Liver (tissue), 9 donors: ENCODE results near the gene PON2. TPM values are rescaled to one million over a fixed set of nuclear protein-coding genes. Genes with fewer than 3 reads are reported as not detected.

Experiments
- DNase-seq: peaks from one replicate; pipeline ENCODE4 v3.0.0-alpha.2; 2017; ENCODE audit warnings: low spot score
- H3K27ac ChIP-seq, 2 donors: one replicate each; pipeline ENCODE4 v1.7.0; 2013; ENCODE audit warnings: inconsistent platforms in 2 of 2, low read length in 2 of 2, control low read depth in 1 of 2, low read depth in 1 of 2, mild to moderate bottlenecking in 1 of 2
- H3K27me3 ChIP-seq, 4 donors: one replicate each; pipeline versions ENCODE4 v1.6.1 to v1.7.0; 2013; ENCODE audit warnings: low read length in 3 of 4, inconsistent platforms in 1 of 4, mild to moderate bottlenecking in 1 of 4, moderate library complexity in 1 of 4; ENCODE audit not compliant: control insufficient read depth in 4 of 4, insufficient read depth in 4 of 4
- H3K36me3 ChIP-seq, 4 donors: one replicate each; pipeline versions ENCODE4 v1.6.1 to v1.7.0; 2013; ENCODE audit warnings: low read length in 3 of 4, mild to moderate bottlenecking in 3 of 4, low read depth in 1 of 4, moderate library complexity in 1 of 4; ENCODE audit not compliant: control insufficient read depth in 4 of 4, insufficient read depth in 3 of 4
- H3K4me1 ChIP-seq, 4 donors: one replicate each; pipeline versions ENCODE4 v1.6.1 to v1.7.0; 2013; ENCODE audit warnings: low read length in 3 of 4, mild to moderate bottlenecking in 3 of 4, moderate library complexity in 1 of 4; ENCODE audit not compliant: control insufficient read depth in 4 of 4, insufficient read depth in 4 of 4
- H3K4me3 ChIP-seq, 3 donors: one replicate each; pipeline versions ENCODE4 v1.6.1 to v1.7.0; 2013; ENCODE audit warnings: low read length in 3 of 3, control low read depth in 1 of 3, low read depth in 1 of 3, mild to moderate bottlenecking in 1 of 3
- H3K9ac ChIP-seq, 2 donors: one replicate each; pipeline ENCODE4 v1.7.0; 2013; ENCODE audit warnings: low read length in 2 of 2, mild to moderate bottlenecking in 2 of 2, moderate library complexity in 2 of 2, control low read depth in 1 of 2, low read depth in 1 of 2
- H3K9me3 ChIP-seq, 4 donors: one replicate each; pipeline versions ENCODE4 v1.6.1 to v1.7.0; 2013; ENCODE audit warnings: low read length in 3 of 4; ENCODE audit not compliant: control insufficient read depth in 4 of 4
- EGR1 ChIP-seq, 2 donors: IDR thresholded peaks; 2 replicates each; pipeline ENCODE4 v1.6.1; 2016 to 2018; ENCODE audit warnings: antibody characterized with exemption in 2 of 2, low read depth in 2 of 2
- FOXA1 ChIP-seq: IDR thresholded peaks from 2 replicates; pipeline ENCODE4 v1.6.1; 2016; ENCODE audit warnings: antibody characterized with exemption
- FOXA2 ChIP-seq: IDR thresholded peaks from 2 replicates; pipeline ENCODE4 v1.6.1; 2016; ENCODE audit warnings: antibody characterized with exemption
- GABPA ChIP-seq, 2 donors: IDR thresholded peaks in 1 of 2; conservative IDR thresholded peaks in 1 of 2; 2 replicates each; pipeline ENCODE4 v1.6.1; 2016; ENCODE audit warnings: antibody characterized with exemption in 2 of 2, mild to moderate bottlenecking in 1 of 2, moderate library complexity in 1 of 2
- HNF4A ChIP-seq, 2 donors: conservative IDR thresholded peaks; 2 replicates each; pipeline ENCODE4 v1.6.1; 2016; ENCODE audit warnings: antibody characterized with exemption in 2 of 2, mild to moderate bottlenecking in 2 of 2
- HNF4G ChIP-seq: IDR thresholded peaks from 2 replicates; pipeline ENCODE4 v1.6.1; 2016; ENCODE audit warnings: antibody characterized with exemption
- JUND ChIP-seq, 2 donors: IDR thresholded peaks; 2 replicates each; pipeline ENCODE4 v1.6.1; 2016; ENCODE audit warnings: antibody characterized with exemption in 2 of 2
- NR2F2 ChIP-seq: IDR thresholded peaks from 2 replicates; pipeline ENCODE4 v1.6.1; 2016; ENCODE audit warnings: antibody characterized with exemption
- RAD21 ChIP-seq, 2 donors: IDR thresholded peaks; 2 replicates each; pipeline ENCODE4 v1.6.1; 2016; ENCODE audit warnings: antibody characterized with exemption in 2 of 2, mild to moderate bottlenecking in 2 of 2
- RXRA ChIP-seq, 2 donors: IDR thresholded peaks; 2 replicates each; pipeline ENCODE4 v1.6.1; 2017 to 2018; ENCODE audit warnings: antibody characterized with exemption in 2 of 2, mild to moderate bottlenecking in 1 of 2
- YY1 ChIP-seq: IDR thresholded peaks from 2 replicates; pipeline ENCODE4 v1.6.1; 2016; ENCODE audit warnings: antibody characterized with exemption, mild to moderate bottlenecking
- WGBS: extraction: QIAGEN DNeasy Blood & Tissue Kit; methylation state at CpG from one replicate; pipeline ENCODE4 v1.1.7; 2013; 5-methylcytosine and 5-hydroxymethylcytosine counted together
- polyA plus RNA-seq, 2 donors: library from polyadenylated mRNA; stranded (reverse) in 1 of 2; unstranded in 1 of 2; fragments of 200-250 nt in 1 of 2; fragments of >200 nt in 1 of 2; fragmentation: Nextera tagmentation in 1 of 2; extraction: Ambion mirVana in 1 of 2; gene quantifications; one replicate each; pipeline versions ENCODE4 v1.2.1 to v1.2.3, GENCODE V29; 2013 to 2015
- total RNA-seq, 2 donors: library from RNA; depleted of rRNA; stranded (reverse); fragments of >200 nt; gene quantifications; one replicate each; pipeline ENCODE4 v1.2.3, GENCODE V29; 2014
- TF ChIP-seq, protein P1 (sequence below): fragments of 150-350 bp; IDR thresholded peaks from 2 replicates; pipeline ENCODE4 v1.5.1; 2017; ENCODE audit warnings: improper control_type of control experiment, low read depth, low read length; ENCODE audit not compliant: missing input control
- TF ChIP-seq, protein P2 (sequence below): IDR thresholded peaks from 2 replicates; pipeline ENCODE4 v1.6.1; 2016; ENCODE audit warnings: antibody characterized with exemption
- TF ChIP-seq, protein P3 (sequence below): IDR thresholded peaks from 2 replicates; pipeline ENCODE4 v1.6.1; 2016; ENCODE audit warnings: antibody characterized with exemption
- donor health status: healthy.
- donor health status: healthy.
- donor health status: healthy.
- donor health status: healthy.
- donor health status: healthy.

The PON2 gene
- total and polyA plus RNA-seq, 4 donors: 99.1 to 276 (median 169) TPM

DNA sequence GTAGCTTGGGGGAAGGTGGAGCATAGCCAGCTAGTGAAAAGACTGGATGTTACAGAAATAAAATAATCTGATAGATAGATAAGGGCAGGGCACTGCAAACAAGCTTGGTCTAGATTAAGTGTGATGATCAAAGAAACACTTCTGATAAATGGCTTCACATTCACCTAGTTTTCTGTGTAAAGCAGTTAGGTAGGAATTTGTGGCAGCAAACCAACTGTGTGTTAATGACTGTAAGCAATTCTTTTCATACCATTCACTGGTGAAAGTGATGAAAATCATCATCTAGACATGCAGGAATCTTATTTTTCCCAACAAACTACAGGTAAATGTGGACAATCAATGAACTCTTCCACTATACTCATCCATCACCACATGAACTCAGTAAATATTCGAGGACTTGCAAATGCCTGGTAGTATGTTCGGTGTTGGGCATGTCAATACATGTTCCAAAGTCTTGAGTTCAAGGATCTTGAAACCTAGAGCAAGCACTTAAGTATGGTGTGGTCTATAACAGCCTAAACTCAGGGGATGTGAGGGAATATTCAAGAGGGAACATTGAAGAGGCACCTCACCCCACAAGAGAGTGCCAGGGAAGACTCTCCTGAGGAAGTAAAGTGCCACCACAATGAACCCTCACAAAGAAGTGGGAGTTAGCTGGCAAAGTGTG is 59.1 kb downstream of the PON2 start:
- WGBS: 91% methylated on average over 2 of the region's 2 CpGs
- Histone ChIP-seq H3K9me3 (no peaks in the 10 kb centered on the region), H3K4me1 (no peaks in the 10 kb centered on the region), H3K36me3 (peaks cover 6 to 24% (median 19%) of the 10 kb centered on the region in 4 donors), H3K27ac (no peak overlapping the region), H3K9ac (no peak overlapping the region), H3K27me3 (no peaks in the 10 kb centered on the region), H3K4me3 (no peak overlapping the region)
- TF ChIP-seq NR2F2: no peak
- no peak for TF ChIP-seq FOXA1
- no peak for TF ChIP-seq EGR1 (IDR thresholded peaks at IDR 0.05; ENCODE audit: low read depth in 2 of 2)
- no peak for TF ChIP-seq HNF4A (conservative IDR thresholded peaks at IDR 0.05)
- TF ChIP-seq HNF4G: no peak
- TF ChIP-seq YY1: no peak
- DNase-seq: no peak

- 90% methylated on average over 4 of the region's 4 CpGs for WGBS
- H3K9me3 ChIP-seq: no peaks in the 10 kb centered on the region
- DNase-seq: no peak
- no peak overlapping the region for H3K27ac ChIP-seq
- H3K9ac ChIP-seq: no peak overlapping the region
- no peaks in the 10 kb centered on the region for H3K27me3 ChIP-seq
- H3K4me1 ChIP-seq: no peaks in the 10 kb centered on the region
- H3K4me3 ChIP-seq: no peak overlapping the region
- TF ChIP-seq EGR1 (IDR thresholded peaks at IDR 0.05; ENCODE audit: low read depth in 2 of 2) (no peak), YY1 (no peak), FOXA2 (no peak), RAD21 (IDR thresholded peaks at IDR 0.05) (peak in 1 of 2 donors; percentile 41), NR2F2 (no peak), HNF4A (conservative IDR thresholded peaks at IDR 0.05) (no peak), FOXA1 (no peak), JUND (IDR thresholded peaks at IDR 0.05) (no peak)
- TF ChIP-seq, protein P1, sequence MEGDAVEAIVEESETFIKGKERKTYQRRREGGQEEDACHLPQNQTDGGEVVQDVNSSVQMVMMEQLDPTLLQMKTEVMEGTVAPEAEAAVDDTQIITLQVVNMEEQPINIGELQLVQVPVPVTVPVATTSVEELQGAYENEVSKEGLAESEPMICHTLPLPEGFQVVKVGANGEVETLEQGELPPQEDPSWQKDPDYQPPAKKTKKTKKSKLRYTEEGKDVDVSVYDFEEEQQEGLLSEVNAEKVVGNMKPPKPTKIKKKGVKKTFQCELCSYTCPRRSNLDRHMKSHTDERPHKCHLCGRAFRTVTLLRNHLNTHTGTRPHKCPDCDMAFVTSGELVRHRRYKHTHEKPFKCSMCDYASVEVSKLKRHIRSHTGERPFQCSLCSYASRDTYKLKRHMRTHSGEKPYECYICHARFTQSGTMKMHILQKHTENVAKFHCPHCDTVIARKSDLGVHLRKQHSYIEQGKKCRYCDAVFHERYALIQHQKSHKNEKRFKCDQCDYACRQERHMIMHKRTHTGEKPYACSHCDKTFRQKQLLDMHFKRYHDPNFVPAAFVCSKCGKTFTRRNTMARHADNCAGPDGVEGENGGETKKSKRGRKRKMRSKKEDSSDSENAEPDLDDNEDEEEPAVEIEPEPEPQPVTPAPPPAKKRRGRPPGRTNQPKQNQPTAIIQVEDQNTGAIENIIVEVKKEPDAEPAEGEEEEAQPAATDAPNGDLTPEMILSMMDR: peak; percentile 16
- TF ChIP-seq, protein P2, sequence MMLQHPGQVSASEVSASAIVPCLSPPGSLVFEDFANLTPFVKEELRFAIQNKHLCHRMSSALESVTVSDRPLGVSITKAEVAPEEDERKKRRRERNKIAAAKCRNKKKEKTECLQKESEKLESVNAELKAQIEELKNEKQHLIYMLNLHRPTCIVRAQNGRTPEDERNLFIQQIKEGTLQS: no peak
- TF ChIP-seq, protein P3, sequence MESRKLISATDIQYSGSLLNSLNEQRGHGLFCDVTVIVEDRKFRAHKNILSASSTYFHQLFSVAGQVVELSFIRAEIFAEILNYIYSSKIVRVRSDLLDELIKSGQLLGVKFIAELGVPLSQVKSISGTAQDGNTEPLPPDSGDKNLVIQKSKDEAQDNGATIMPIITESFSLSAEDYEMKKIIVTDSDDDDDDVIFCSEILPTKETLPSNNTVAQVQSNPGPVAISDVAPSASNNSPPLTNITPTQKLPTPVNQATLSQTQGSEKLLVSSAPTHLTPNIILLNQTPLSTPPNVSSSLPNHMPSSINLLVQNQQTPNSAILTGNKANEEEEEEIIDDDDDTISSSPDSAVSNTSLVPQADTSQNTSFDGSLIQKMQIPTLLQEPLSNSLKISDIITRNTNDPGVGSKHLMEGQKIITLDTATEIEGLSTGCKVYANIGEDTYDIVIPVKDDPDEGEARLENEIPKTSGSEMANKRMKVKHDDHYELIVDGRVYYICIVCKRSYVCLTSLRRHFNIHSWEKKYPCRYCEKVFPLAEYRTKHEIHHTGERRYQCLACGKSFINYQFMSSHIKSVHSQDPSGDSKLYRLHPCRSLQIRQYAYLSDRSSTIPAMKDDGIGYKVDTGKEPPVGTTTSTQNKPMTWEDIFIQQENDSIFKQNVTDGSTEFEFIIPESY: no peak
- H3K36me3 ChIP-seq: peaks cover 6 to 26% (median 20%) of the 10 kb centered on the region in 4 donors
Observed at GRCh38 chr7:95373323-95373722, 61.5 kb downstream of the PON2 start.

- Histone ChIP-seq H3K27ac (no peak overlapping the region), H3K4me1 (no peaks in the 10 kb centered on the region), H3K9ac (no peak overlapping the region), H3K36me3 (peaks cover 5 to 44% (median 21%) of the 10 kb centered on the region in 4 donors), H3K9me3 (no peaks in the 10 kb centered on the region), H3K4me3 (no peak overlapping the region), H3K27me3 (no peaks in the 10 kb centered on the region)
- no peak for DNase-seq
- TF ChIP-seq HNF4G: no peak
- TF ChIP-seq YY1: no peak
- TF ChIP-seq, protein P1: no peak
- TF ChIP-seq GABPA (IDR thresholded peaks at IDR 0.05 in 1 of 2, conservative IDR thresholded peaks at IDR 0.05 in 1 of 2): no peak
- no peak for TF ChIP-seq FOXA2
- TF ChIP-seq HNF4A (conservative IDR thresholded peaks at IDR 0.05): no peak
- no peak for TF ChIP-seq JUND (IDR thresholded peaks at IDR 0.05)
- TF ChIP-seq RXRA (IDR thresholded peaks at IDR 0.05): no peak
- no peak for TF ChIP-seq EGR1 (IDR thresholded peaks at IDR 0.05; ENCODE audit: low read depth in 2 of 2)
- WGBS: 94% methylated on average over 3 of the region's 3 CpGs
Observed at GRCh38 chr7:95368235-95368634, 66.6 kb downstream of the PON2 start.
